ENCODE results near the gene UBIAD1. TPM values are rescaled to one million over a fixed set of nuclear protein-coding genes. Genes with fewer than 3 reads are reported as not detected.

Gene UBIAD1
- total RNA-seq, 1 donor from 2014 or later: 22.7 TPM

DNA sequence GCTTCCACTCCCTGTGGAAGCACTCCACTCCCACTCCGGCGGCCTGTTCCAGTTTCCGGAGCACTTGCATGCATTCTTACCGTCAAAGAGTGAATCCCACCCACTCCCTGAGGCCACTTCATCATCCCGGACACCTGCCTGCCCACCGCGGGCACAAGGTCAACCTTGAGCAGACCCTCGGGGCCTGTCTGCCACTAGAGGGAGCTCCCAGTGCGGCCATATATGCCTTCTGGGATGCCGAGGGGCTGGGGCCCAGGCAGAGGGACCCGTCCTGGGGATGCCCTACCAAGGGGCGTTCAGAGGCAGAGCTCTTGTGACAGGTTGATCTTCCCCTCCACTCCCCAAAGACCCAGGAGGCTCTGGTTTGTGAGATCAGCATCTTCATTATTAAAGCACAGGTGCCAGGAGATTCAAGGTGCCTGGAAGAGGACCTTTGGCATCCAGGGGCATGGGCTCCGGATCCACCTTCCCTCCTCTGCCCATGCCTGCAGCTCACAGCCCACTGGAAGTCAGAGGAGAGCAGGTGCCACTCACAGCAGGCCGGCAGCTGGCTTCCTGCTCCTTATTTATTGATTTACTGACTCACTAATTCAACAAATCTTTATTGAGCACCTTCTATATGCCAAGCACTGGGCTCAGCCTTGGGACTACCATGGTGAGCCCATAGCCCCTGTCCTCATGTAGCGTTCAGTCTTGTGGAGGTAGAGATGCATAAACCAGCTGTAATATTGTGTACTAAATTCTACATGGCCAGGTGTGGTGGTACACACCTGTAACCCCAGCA is 47.3 kb downstream of the UBIAD1 start:
- peaks cover 4% of the 10 kb centered on the region for H3K9me3 Mint-ChIP-seq (ENCODE audit: unreplicated experiment)
- H3K27me3 Mint-ChIP-seq (ENCODE audit: unreplicated experiment): peaks cover 10% of the 10 kb centered on the region
- no peaks in the 10 kb centered on the region for H3K36me3 Mint-ChIP-seq (ENCODE audit: unreplicated experiment)
- H3K4me1 Mint-ChIP-seq (ENCODE audit: low read depth, unreplicated experiment): peaks cover 21% of the 10 kb centered on the region
- peak; percentile 74 for DNase-seq
- no peak overlapping the region for H3K4me3 Mint-ChIP-seq (ENCODE audit: unreplicated experiment)
- TF ChIP-seq CTCF (IDR thresholded peaks at IDR 0.05; ENCODE audit: partially characterized antibody, unreplicated experiment): peak; percentile 80
- peak overlapping the region; percentile 5 for H3K27ac Mint-ChIP-seq (ENCODE audit: unreplicated experiment)

DNA sequence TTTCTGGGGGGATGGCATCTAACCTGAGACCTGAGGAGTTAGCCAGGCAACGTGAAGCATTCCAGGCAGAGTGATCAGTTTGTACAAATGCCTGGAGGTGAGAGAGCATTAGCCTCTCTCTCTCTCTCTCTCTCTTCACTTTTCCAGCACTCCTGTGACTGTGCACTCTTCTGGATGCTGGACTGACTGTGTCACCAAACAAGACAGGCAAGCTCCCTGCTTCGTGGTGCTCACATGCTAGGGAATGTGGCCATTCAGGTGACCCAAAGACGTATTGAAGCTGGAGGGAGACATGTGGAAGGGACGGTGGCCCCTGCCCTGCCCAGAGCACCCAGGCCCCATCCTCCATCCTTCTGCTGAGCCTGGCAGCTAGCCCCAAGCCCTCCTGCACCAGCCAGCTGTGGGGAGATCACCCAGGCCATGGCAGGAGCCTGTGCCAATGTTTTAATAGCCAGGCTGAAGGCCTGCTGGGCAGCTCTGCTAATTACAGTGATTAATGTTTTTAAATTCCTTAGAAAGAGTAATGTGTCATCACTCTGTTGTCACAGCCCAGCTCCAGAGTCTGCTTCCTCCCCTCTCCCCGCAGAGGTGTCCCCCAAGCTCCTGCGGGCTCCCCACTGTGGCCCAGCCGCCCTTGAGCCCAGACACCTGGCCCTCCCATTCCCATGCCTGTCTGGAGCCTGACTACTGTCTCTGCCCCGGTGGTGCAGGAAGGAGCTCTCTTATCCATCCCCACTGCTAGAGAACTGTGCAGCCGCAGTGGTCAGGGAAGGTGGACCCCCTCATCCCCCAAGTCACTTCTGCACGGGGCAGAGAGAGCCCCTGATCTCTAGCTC is 48.9 kb downstream of the UBIAD1 start:
- H3K27me3 Mint-ChIP-seq (ENCODE audit: unreplicated experiment): peaks cover 10% of the 10 kb centered on the region
- TF ChIP-seq CTCF (IDR thresholded peaks at IDR 0.05; ENCODE audit: partially characterized antibody, unreplicated experiment): no peak
- no peak for DNase-seq
- no peak overlapping the region for H3K4me3 Mint-ChIP-seq (ENCODE audit: unreplicated experiment)
- H3K9me3 Mint-ChIP-seq (ENCODE audit: unreplicated experiment): peaks cover 4% of the 10 kb centered on the region
- peak overlapping the region; percentile 12 for H3K27ac Mint-ChIP-seq (ENCODE audit: unreplicated experiment)
- H3K36me3 Mint-ChIP-seq (ENCODE audit: unreplicated experiment): no peaks in the 10 kb centered on the region
- peaks cover 17% of the 10 kb centered on the region for H3K4me1 Mint-ChIP-seq (ENCODE audit: low read depth, unreplicated experiment)

DNA sequence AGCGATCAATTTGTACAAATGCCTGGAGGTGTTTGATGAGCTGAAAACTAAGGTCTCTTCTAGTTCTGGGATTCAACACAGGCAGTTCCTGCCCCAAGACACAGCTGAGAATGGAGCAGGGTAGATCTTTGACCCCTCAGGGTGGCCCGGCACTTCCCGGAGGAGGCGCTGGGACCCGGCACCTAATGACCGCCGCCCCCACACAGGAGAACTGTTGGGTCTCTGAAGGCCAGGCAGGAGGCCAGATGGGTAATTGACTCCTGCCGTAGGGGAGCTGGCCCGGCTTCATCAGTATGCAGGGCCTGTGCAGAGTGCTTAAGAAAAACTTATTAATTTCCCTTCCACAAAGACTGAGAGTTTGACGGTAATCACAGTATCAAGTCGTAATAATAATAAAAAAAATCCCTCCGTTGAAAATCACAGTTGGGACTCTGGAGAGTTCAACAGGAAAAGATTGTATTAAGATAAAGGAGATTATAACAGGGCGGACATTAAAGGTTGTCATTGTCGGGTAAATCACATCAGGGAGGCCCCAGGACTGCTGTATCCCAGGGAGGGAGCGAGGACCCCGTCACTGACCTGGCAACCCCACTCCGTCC is 51.7 kb downstream of the UBIAD1 start:
- DNase-seq: no peak
- no peak for TF ChIP-seq CTCF (IDR thresholded peaks at IDR 0.05; ENCODE audit: partially characterized antibody, unreplicated experiment)
- H3K4me1 Mint-ChIP-seq (ENCODE audit: low read depth, unreplicated experiment): peaks cover 25% of the 10 kb centered on the region
- H3K27ac Mint-ChIP-seq (ENCODE audit: unreplicated experiment): peak overlapping the region; percentile 64
- no peaks in the 10 kb centered on the region for H3K36me3 Mint-ChIP-seq (ENCODE audit: unreplicated experiment)
- H3K9me3 Mint-ChIP-seq (ENCODE audit: unreplicated experiment): peaks cover 5% of the 10 kb centered on the region
- H3K27me3 Mint-ChIP-seq (ENCODE audit: unreplicated experiment): peaks cover 12% of the 10 kb centered on the region
- no peak overlapping the region for H3K4me3 Mint-ChIP-seq (ENCODE audit: unreplicated experiment)

- no peaks in the 10 kb centered on the region for H3K36me3 Mint-ChIP-seq (ENCODE audit: unreplicated experiment)
Observed at GRCh38 chr1:11326070-11326469, 53.1 kb downstream of the UBIAD1 start.

More at GRCh38 chr1:11326070-11326469, 53.1 kb downstream of the UBIAD1 start:
- no peak for TF ChIP-seq CTCF (IDR thresholded peaks at IDR 0.05; ENCODE audit: partially characterized antibody, unreplicated experiment)
- H3K27me3 Mint-ChIP-seq (ENCODE audit: unreplicated experiment): peaks cover 9% of the 10 kb centered on the region
- H3K27ac Mint-ChIP-seq (ENCODE audit: unreplicated experiment): no peak overlapping the region
- peaks cover 5% of the 10 kb centered on the region for H3K9me3 Mint-ChIP-seq (ENCODE audit: unreplicated experiment)
- no peak overlapping the region for H3K4me3 Mint-ChIP-seq (ENCODE audit: unreplicated experiment)
- peaks cover 25% of the 10 kb centered on the region for H3K4me1 Mint-ChIP-seq (ENCODE audit: low read depth, unreplicated experiment)
- DNase-seq: no peak

Data from glutamatergic neuron (in vitro differentiated cells).